BJ (cell line): ENCODE measurements around the gene WASF3. TPM values are rescaled to one million over a fixed set of nuclear protein-coding genes. Genes with fewer than 3 reads are reported as not detected.

Source experiments
- CTCF ChIA-PET: fragments of 350-600 bp; formaldehyde crosslinking; extraction: SDS; loops from one replicate; lab custom pipeline; 2021; ENCODE audit warnings: antibody characterized with exemption, inconsistent platforms; lab: Yijun Ruan, JAX
- POLR2A ChIA-PET: fragments of 300-600 bp; sonication (Branson Sonifier 250); formaldehyde crosslinking; extraction: SDS; loops from one replicate; lab custom pipeline; 2021; ENCODE audit warnings: antibody characterized with exemption; lab: Charles Lee
- DNase-seq: peaks from one replicate; pipeline ENCODE4 v3.0.0-alpha.2; 2011; ENCODE audit warnings: low read depth
- H3K27me3 ChIP-seq: 2 replicates; pipeline ENCODE4 v1.6.0; 2011; ENCODE audit warnings: low read length; ENCODE audit not compliant: control insufficient read depth, insufficient read depth
- H3K36me3 ChIP-seq: 2 replicates; pipeline ENCODE4 v1.5.1; 2011; ENCODE audit warnings: low read length; ENCODE audit not compliant: control insufficient read depth, insufficient read depth
- H3K4me3 ChIP-seq: 2 replicates; pipeline ENCODE4 v1.5.1; 2011; ENCODE audit warnings: low read depth, mild to moderate bottlenecking, control low read depth, low read length
- polyA plus RNA-seq: library from polyadenylated mRNA; depleted of rRNA; stranded (reverse); fragments of >200 nt; gene quantifications from 2 replicates; pipeline ENCODE4 v1.2.3, GENCODE V29; 2011
- TF ChIP-seq, protein P1 (sequence below): IDR thresholded peaks from 2 replicates; pipeline ENCODE4 v1.5.1; 2011; ENCODE audit warnings: low read depth, mild to moderate bottlenecking, control low read depth, inconsistent platforms, low read length, moderate library complexity; ENCODE audit not compliant: insufficient read depth

Gene WASF3
- polyA plus RNA-seq, 1 experiment, result 9.5 TPM

- TF ChIP-seq, protein P1, sequence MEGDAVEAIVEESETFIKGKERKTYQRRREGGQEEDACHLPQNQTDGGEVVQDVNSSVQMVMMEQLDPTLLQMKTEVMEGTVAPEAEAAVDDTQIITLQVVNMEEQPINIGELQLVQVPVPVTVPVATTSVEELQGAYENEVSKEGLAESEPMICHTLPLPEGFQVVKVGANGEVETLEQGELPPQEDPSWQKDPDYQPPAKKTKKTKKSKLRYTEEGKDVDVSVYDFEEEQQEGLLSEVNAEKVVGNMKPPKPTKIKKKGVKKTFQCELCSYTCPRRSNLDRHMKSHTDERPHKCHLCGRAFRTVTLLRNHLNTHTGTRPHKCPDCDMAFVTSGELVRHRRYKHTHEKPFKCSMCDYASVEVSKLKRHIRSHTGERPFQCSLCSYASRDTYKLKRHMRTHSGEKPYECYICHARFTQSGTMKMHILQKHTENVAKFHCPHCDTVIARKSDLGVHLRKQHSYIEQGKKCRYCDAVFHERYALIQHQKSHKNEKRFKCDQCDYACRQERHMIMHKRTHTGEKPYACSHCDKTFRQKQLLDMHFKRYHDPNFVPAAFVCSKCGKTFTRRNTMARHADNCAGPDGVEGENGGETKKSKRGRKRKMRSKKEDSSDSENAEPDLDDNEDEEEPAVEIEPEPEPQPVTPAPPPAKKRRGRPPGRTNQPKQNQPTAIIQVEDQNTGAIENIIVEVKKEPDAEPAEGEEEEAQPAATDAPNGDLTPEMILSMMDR, result no peak
- CTCF ChIA-PET, result interaction anchor here (1.0 to 1.1 kb wide), 2 partner anchors 8 to 125 kb away, joined by 3 to 5 read pairs; no protein-coding TSS in a partner anchor
- Histone ChIP-seq H3K27me3 (no peaks in the 10 kb centered on the region), H3K4me3 (no peak overlapping the region), H3K36me3 (no peaks in the 10 kb centered on the region)
- no peak for DNase-seq
- POLR2A ChIA-PET, result no interaction called here
Measured at GRCh38 chr13:26571518-26571917, 14.0 kb downstream of the WASF3 start.

GRCh38 chr13:26575244-26575643 lies 17.8 kb downstream of the WASF3 start:
- H3K27me3 ChIP-seq, result no peaks in the 10 kb centered on the region
- ChIA-PET CTCF (no interaction called here), POLR2A (no interaction called here)
- H3K36me3 ChIP-seq, result no peaks in the 10 kb centered on the region
- no peak for DNase-seq
- H3K4me3 ChIP-seq, result no peak overlapping the region
- TF ChIP-seq, protein P1, result no peak

DNA sequence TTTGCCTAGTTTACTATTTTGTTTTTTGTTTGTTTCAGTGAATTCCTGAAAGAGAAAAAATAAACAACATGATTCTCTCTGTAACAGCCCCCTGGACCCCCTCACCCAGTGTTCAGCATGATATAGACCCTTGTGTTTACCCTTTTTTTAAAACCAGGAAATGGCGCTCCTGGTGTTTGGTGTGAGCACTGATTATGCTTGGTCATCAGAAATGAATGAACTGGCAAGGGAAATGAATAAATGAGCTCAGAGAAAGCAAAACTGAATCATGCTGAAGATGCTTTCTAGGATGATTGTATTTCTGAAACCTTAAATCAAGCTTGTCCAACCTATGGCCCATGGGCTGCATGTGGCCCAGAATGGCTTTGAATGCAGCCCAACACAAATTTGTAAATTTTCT lies 22.1 kb downstream of the WASF3 start:
- CTCF ChIA-PET, result interaction anchor here (0.9 kb wide), 1 partner anchor 9 kb away, joined by 3 read pairs; no protein-coding TSS in a partner anchor

DNA sequence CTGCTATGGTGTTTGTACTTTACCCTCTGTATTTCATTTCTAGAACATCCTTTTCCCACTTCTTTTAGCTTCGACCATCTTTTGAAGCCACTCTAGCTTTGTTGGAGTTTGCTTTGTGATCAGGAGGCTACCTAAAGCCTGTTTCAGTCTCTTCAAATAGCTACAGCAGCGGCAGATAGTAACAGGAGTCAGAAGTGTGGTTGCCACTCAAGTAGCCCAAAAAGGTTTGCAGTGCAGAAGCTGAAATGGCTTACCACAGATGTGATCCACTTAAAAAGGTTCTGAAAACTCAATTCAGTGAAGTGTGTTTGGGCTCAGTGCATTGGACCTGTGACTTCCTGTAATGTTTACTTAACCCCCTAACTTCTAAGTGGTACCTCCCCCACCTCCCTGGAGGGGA lies 26.2 kb downstream of the WASF3 start:
- Histone ChIP-seq H3K27me3 (no peaks in the 10 kb centered on the region), H3K36me3 (no peaks in the 10 kb centered on the region), H3K4me3 (no peak overlapping the region)
- no peak for DNase-seq
- POLR2A ChIA-PET, result no interaction called here
- CTCF ChIA-PET, result no interaction called here
- TF ChIP-seq, protein P1, result no peak

More for the DNA sequence above, 22.1 kb downstream of the WASF3 start:
- POLR2A ChIA-PET, result no interaction called here
- DNase-seq, result no peak
- TF ChIP-seq, protein P1, result no peak
- H3K27me3 ChIP-seq, result no peaks in the 10 kb centered on the region
- H3K4me3 ChIP-seq, result no peak overlapping the region
- H3K36me3 ChIP-seq, result no peaks in the 10 kb centered on the region

- ChIA-PET POLR2A (interaction anchor here (0.5 to 0.7 kb wide), 2 partner anchors 90 to 398 kb away, joined by 5 to 7 read pairs; no protein-coding TSS in a partner anchor), CTCF (interaction anchor here (1.1 to 1.6 kb wide), 2 partner anchors 12 to 114 kb away, joined by 3 to 5 read pairs; no protein-coding TSS in a partner anchor)
- Histone ChIP-seq H3K27me3 (no peaks in the 10 kb centered on the region), H3K4me3 (no peak overlapping the region), H3K36me3 (no peaks in the 10 kb centered on the region)
- TF ChIP-seq, protein P1, result no peak
- peak; percentile 46 for DNase-seq
Measured at GRCh38 chr13:26584713-26585112, 27.2 kb downstream of the WASF3 start.
